NCI-H446 treated with DMSO at 0.1 percent for 48 hours (cell line): ENCODE measurements around the gene TLCD1.

ENCODE experiments used
- DNase-seq: peaks from one replicate; lab custom pipeline; 2025; lab: John Stamatoyannopoulos, UW

The TLCD1 gene, protein sequence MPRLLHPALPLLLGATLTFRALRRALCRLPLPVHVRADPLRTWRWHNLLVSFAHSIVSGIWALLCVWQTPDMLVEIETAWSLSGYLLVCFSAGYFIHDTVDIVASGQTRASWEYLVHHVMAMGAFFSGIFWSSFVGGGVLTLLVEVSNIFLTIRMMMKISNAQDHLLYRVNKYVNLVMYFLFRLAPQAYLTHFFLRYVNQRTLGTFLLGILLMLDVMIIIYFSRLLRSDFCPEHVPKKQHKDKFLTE

DNA sequence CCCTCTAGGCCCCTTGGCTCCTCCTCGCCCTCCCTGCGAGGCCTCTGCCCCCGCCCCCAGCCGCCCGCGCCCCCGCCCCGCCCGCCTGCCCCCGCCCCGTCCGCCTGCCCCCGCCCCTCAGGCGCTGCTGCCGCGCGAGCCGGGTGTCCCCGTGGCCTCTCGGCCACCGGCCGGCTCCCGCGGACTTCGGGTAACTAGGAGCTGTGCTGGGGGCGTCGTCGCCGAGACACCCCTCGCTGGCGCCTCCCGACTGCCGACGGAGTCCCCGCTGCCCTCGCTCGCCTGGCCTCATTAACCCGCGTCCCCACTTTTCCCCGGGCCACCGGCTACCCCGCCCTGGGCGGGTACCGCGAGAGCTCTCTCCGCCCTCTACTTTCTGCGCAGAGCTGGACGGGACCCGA, at the start of gene TLCD1:
TLCD1 (minus strand) TSS at position 8 of the 401 bp plus-strand sequence. CDS start 136 bp downstream, outside the sequence.
- no peak for DNase-seq

DNA sequence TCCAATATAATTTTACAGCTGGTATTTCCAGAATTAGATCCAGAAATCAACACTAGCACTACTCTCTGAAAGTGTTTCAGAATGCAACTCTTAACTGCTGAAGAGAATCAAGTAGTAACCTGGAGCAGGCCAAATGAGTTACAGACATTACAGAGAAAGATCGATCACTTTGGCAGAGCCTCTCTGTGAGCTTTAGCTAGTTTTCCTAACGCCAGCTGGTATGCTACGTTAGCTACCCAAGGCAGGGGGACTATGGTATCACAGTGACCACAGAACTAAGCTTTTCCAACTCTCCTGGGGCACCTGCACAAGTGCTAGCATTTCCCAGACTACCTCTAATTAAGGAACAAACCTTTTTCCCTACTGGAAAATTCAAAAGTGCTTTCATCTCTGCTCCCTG, 48.2 kb upstream of the TLCD1 start:
- DNase-seq: no peak

DNA sequence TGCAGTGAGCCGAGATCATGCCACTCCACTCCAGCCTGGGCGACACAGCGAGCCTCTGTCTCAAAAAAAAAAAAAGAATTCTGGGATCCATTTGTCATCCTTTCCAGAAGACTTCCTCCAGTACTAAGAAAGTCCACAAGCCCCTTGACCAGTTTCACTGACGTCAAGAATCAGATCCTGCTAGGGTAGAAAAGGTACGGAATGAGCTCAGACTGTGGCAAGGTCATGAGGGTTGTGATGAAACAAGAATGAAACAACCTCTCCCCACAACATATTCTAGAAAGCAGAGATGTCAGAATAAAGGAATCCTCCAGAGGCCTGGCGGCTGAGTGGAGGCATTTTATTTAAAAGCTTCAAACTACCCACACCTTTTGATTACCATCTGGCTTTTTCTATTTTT, 47.7 kb upstream of the TLCD1 start:
- DNase-seq: no peak

DNA sequence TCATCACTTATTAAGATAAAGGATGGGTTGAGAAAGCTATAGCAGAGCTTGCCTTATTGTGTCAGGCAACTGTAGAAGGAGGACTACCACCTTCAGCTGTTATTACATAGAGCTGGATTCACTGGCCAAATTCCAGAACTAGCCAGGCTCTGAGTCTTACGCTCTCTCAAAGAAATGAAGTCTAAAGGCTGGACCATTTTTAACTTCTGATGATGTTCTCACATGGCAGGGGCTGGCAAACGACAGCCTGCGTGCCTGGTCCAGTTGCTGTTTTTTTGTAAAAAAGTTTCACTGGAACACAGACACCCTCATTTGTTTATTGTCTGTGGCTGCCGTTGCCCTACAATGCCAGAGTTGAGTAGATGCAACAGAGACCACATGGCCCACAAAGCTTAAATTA, 39.0 kb upstream of the TLCD1 start:
- no peak for DNase-seq

DNA sequence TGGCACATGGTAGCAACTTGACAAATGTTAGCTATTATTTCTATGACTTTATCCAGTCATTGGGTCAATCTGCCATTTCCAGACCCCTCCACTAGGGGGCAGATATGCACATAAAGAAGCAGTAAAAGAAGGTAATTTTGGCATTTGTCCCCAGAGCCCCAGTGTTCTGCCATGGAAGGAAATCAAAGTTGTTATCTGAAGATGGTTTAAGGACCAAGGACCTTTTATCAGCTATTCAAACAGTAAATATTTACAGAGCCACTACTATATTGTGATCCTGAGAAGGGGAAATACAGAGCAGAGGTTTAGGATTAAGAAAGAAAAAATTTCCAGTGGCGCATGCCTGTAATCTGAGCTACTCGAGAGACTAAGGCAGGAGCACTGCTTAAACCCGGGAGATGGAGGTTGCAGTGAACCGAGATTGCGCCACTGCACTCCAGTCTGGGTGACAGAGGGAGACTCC, 37.8 kb upstream of the TLCD1 start:
- peak; percentile 45 for DNase-seq

DNA sequence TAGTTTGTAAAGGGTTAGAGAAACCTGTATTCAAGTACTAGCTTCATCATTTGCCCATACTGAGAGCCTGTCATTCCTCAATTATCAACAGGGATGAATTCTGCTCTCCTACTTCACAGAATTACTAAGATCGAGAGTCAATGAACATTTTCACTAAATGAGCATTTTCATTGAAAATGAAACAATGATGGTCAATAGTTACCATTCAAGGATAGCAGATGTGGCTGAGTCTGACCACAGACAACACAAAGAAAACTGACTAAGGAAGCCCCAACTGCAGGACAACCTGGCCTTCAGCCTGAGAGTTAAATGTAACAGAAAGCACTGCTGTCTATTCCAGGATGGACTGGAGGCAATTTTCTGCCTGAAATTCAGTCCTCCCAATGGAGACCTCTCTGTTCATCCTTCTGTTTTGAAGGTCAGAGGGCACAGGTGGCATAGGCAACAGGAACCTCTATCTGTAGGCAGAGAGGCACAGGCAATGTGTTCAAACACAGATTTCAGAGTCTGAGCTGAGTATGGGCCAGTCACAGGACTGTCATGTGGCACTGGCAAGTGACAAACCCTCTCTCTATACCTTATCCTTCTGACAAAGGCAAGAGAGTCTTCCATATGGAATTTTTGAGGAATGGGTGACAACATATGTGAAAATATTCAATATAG, 37.2 kb upstream of the TLCD1 start:
- DNase-seq: no peak

DNA sequence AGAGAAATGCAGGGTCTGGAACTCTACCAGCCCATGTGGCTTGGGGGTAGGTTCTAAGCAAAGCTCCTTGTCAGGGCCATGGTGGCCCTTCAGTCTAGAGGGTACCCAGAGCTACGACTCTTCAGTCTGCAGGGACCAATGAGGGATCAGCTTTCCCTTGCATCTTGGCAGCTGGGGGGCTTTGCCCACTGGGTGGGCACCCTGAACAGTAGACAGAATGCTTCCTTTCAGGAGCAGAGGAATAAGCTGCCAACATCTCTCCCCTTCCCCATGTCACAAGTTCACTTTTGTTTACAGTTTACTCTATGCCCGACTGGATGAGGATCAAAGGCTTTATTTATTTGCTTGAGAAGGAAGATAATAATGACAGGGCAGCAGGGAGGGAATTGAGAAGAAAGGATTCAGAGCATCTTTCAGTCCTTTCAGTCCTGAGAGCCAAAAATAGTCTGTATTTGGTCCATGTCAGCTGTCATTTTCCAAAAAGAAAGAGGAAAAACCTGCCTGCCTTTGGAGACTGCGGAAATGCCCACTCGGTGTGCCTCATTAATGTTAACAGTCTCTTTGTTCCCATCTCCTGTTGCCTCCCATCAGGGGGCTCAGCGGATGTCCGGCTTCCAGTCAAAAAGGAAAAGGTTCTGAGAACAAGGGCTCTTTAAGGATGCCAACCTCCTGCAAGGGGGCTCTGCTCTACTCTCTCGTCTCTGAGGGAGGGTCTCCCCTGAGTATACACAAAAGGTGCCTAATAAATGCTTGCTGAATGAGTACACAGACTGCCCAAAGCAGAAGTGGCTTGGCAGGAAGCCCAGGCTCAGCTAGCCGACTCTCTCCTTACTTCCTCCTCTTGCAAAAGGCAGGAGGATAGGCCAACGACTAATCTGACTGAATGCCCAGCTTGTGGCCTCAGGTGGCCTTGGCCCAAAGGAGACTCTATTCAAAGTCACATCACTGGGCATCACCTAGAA, 34.8 kb upstream of the TLCD1 start:
- no peak for DNase-seq

DNA sequence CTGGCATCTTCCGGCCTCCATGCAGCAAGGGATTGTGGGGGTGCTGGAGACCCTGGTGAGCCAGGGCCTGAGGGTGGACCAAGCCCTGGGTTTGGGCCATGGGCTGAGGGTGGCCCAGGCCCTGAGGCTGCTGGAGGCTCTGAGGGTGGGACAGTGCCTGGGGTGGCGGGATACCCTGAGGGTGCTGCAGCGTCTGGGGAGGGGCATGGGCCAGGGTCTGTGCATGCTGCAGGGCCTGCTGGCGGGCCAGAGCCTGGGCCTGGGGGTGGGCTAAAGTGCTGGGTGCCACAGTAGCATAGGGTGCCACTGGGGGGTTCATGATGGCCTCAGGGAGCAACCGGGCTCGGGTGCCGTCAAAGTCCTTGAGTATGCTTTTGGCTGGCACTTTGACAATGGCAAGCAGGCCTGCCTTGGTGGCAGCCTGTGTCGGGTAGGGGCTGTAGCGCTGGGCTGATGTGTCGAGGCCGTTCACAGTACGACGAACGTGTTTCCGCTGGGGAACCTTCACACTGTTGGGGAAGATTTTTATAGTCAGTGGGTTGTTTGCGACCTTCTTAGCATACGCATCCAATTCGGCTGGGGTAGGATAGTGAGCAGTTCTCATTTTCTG, 33.3 kb upstream of the TLCD1 start:
- no peak for DNase-seq

DNA sequence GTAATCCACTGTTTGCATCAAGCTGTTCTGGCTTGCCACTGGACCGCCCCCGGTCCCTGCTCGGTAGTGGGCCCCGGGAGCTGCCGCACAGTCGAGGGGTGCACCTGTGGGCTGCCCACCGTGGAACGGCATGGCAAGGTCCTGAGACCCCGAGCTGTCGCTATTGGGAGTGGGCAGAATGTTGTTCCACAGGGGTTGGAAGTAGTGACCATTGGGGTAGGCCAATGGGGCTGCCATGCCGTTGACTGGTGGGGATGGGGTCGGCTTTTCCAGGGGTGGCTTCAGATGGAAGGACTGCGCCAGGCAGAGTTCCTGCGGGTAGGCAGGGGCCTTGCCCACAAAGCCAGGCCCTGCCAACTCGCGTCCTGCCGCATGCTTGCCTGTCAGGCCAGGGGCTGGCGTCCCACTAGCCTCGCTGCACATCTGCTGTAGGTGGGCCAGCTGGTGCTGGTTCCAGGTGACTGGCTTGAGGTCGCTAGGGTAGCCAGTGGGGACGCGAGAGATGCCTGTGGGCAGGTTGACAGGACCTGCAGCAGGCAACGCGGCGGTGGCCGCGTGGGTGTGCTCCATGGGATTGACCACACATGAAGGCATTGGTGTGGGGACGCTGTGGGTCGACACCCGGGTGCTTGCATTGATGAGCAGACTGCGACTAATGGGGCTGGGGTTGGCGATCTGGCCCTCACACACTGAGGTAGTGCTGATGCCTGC, 32.5 kb upstream of the TLCD1 start:
- no peak for DNase-seq

DNA sequence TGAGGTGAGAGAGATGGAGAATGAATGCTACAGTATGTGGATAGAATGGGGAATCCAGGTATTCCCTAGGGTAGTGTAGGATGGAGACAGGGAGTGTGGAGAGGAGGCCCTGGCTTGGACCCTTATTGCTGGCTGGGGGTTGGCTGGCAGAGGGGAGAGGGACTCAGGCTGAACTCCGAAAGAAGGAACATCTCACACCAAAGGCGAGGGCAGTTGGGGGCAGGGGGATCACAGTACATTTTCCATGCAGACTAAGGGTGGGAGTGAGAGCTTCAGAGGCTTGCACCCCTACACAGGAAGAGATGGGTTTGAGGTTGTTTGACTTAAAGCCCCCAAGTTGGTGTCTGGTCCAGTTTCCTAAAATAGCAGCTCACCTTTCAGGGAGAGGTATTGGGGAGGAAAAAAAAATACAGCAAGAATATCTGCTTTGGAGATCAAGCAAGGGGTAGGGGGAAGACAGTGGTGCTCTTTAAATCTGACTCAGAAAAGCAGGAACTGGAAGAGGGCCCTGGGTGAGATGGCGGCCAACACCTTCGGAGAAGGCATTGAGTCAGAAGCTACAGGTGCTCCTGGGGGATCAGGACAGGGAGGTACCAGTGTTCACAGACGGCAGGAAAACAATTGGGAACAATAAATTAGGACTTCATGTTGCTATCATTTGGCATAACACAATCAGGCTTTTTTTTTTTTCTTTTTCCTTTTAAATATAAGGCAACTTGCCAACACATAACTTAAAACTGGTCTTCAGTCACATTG, 30.2 kb upstream of the TLCD1 start:
- no peak for DNase-seq

DNA sequence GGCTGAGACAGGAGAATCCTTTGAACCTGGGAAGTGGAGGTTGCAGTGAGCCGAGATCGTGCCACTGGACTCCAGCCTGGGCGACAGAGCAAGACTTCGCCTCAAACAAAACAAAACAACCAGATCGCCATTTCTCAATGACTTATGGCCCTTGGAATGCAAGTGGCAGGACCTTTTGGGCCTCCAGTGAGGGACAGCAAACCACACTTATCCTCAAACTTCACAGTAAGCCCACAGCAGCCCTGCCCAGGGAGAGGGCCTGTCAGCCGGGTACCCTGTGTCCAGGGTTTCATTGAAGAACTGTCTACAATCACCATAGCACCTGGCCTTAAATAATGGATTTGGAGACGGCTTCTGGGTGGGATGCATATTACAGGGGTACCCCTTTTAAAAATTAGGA, 29.5 kb upstream of the TLCD1 start:
- no peak for DNase-seq

DNA sequence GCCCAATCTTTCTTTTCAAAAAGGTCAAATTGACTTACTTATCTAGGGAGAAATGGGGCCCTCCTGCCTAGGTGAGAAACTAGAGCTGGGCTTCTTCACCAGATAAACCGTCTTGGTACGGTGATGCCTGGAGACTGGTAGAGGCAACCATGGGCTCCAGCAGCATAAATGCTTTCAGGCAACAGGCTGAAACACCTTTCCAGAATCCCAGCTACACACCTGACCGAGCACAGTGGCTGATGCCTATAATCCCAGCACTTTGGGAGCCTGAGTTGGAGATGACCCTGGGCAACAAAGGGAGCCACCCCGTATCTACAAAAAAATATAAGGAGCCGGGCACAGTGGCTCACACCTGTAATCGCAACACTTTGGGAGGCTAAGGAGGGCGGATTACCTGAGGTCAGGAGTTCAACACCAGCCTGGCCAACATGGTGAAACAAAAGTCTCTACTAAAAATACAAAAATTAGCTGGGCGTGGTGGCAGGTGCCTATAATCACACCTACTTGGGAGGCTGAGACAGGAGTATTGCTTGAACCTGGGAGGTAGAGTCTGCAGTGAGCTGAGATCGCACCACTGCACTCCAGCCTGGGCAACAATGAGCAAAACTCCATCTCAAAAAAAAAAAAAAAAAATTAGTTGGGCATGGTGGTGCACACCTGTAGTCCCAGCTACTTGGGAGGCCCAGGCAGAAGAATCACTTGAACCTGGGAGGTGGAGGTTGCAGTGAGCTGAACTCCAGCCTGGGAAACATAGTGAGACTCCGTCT, 25.8 kb upstream of the TLCD1 start:
- DNase-seq: no peak

DNA sequence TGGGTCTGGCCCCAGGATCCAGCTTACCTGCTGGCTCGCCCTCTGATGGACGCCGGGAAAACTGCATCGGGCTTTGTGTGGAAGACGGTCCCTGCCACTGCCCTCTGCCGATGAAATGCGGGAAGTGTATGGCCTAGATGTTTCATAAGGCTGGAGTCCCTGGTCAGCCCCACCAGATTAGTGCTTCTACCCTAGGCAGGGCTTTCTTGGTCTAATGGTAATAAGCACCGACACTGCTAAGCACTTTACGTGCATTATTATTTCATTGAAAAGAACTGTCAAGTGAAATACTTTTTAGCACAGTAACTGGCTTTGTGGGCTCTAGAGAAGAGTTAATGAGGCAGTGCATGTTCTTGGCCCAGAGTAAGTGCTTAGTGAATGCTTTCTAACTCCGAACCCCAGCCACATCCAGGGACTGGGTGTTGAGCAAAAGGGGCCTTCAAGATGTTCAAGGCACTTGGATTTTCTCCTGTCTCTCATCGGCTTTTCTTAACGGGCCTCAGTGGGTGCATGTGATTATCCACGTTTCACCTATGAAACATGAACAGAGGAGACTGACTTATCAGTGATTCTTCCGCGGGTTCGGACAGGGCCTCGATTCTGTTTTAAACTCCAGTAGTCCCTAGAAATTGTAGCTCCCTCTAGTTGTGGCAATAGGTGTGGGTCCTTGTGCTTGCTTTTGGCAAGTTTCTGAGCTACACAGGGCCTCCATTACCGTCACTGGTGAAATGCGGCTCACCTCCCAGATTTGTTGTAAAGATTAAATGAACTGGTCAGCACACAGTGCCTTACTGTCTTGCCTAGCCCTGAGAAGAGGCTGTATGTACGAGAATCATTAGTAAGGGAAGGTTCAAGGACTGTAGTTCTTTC, 24.4 kb upstream of the TLCD1 start:
- DNase-seq: peak; percentile 71

DNA sequence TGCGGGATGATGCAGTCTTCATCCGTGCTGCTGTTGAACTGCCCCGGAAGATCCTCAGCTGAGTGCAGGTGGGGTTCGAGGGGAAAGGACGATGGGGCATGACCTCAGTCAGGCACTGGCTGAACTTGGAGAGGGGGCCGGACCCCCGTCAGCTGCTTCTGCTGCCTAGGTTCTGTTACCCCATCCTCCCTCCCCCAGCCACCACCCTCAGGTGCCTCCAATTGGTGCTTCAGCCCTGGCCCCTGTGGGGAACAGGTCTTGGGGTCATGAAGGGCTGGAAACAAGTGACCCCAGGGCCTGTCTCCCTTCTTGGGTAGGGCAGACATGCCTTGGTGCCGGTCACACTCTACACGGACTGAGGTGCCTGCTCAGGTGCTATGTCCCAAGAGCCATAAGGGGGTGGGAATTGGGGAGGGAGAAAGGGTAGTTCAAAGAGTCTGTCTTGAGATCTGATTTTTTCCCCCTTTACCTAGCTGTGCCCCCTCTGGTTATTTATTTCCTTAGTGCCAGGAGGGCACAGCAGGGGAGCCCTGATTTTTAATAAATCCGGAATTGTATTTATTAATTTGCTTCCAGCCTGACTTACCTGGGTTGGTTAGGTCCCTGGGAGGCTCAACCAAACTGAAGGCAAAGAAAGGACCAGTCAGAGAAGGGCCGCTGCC, 23.6 kb upstream of the TLCD1 start:
- no peak for DNase-seq

DNA sequence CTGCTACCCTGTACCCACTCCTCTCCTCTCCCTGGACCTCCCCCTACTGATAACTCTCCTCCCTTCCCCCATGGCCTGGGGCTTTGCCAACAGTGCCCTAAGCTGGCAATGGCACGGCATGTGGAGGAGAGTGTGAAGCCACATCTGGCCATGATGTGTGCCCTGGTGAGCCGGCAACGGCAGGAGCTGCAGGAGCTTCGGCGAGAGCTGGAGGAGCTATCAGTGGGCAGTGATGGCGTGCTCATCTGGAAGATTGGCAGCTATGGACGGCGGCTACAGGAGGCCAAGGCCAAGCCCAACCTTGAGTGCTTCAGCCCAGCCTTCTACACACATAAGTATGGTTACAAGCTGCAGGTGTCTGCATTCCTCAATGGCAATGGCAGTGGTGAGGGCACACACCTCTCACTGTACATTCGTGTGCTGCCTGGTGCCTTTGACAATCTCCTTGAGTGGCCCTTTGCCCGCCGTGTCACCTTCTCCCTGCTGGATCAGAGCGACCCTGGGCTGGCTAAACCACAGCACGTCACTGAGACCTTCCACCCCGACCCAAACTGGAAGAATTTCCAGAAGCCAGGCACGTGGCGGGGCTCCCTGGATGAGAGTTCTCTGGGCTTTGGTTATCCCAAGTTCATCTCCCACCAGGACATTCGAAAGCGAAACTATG, 23.0 kb upstream of the TLCD1 start:
- DNase-seq: no peak

DNA sequence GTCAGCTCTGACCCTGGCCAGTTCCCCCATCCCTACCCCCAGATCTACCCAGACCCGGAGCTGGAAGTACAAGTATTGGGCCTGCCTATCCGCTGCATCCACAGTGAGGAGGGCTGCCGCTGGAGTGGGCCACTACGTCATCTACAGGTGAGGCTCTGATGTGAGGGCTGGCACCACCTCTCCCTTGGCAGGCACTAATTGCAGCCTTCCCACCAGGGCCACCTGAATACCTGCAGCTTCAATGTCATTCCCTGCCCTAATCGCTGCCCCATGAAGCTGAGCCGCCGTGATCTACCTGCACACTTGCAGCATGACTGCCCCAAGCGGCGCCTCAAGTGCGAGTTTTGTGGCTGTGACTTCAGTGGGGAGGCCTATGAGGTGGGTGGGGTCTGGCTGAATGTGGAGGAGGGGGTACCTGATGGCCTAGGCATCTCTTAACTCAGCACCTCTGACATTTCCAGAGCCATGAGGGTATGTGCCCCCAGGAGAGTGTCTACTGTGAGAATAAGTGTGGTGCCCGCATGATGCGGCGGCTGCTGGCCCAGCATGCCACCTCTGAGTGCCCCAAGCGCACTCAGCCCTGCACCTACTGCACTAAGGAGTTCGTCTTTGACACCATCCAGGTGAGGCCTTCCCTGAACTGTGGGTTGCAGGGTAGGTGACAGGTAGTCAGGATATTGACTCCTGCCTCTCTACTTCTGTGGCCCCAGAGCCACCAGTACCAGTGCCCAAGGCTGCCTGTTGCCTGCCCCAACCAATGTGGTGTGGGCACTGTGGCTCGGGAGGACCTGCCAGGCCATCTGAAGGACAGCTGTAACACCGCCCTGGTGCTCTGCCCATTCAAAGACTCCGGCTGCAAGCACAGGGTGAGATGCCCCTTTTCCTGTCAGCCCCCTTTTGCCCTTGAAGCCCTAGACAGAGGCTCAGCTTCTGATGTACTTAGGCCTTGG, 22.0 kb upstream of the TLCD1 start:
- DNase-seq: no peak
